HepG2 (cell line): ENCODE measurements around the gene LEMD2. TPM values are rescaled to one million over a fixed set of nuclear protein-coding genes. Genes with fewer than 3 reads are reported as not detected.

Experiments
- CCDC6 ChIP-seq: sonication (generic); formaldehyde crosslinking; IDR thresholded peaks from 2 replicates; pipeline ENCODE4 v1.8.1; 2022; ENCODE audit warnings: mild to moderate bottlenecking, missing genetic modification reagents, moderate library complexity
- CSRNP1 ChIP-seq: sonication (generic); formaldehyde crosslinking; IDR thresholded peaks from 2 replicates; pipeline ENCODE4 v1.8.1; 2023; ENCODE audit warnings: mild to moderate bottlenecking, missing genetic modification reagents
- CSRNP2 ChIP-seq: sonication (generic); formaldehyde crosslinking; conservative IDR thresholded peaks from 2 replicates; pipeline ENCODE4 v1.8.0; 2022; ENCODE audit warnings: low read depth, missing genetic modification reagents
- E2F1 ChIP-seq: sonication (generic); formaldehyde crosslinking; IDR thresholded peaks from 2 replicates; pipeline ENCODE4 v1.5.0; 2020; ENCODE audit warnings: missing genetic modification reagents
- EP300 ChIP-seq, 3 experiments: sonication (generic) in 1 of 3; formaldehyde crosslinking in 1 of 3; IDR thresholded peaks; 2 replicates each; pipeline versions ENCODE4 v1.5.1 to v1.6.1; 2011 to 2020; ENCODE audit warnings: low read depth in 2 of 3, low read length in 2 of 3, borderline replicate concordance in 1 of 3, improper control_type of control experiment in 1 of 3, mild to moderate bottlenecking in 1 of 3, missing genetic modification reagents in 1 of 3, moderate library complexity in 1 of 3
- GLI4 ChIP-seq: sonication (generic); formaldehyde crosslinking; IDR thresholded peaks from 2 replicates; pipeline ENCODE4 v1.5.1; 2020; ENCODE audit warnings: missing genetic modification reagents, mild to moderate bottlenecking, moderate library complexity, borderline replicate concordance
- HNRNPH1 ChIP-seq: fragments of 200-400 bp; formaldehyde crosslinking; optimal IDR thresholded peaks from 2 replicates; pipeline ENCODE3; 2017; ENCODE audit warnings: mild to moderate bottlenecking, low read depth, low read length
- IRX3 ChIP-seq: sonication (generic); formaldehyde crosslinking; IDR thresholded peaks from 2 replicates; pipeline ENCODE4 v1.8.1; 2023; ENCODE audit warnings: mild to moderate bottlenecking, low read depth, missing genetic modification reagents, borderline replicate concordance
- ISX ChIP-seq: sonication (generic); formaldehyde crosslinking; conservative IDR thresholded peaks from 2 replicates; pipeline ENCODE4 v1.5.0; 2020; ENCODE audit warnings: missing genetic modification reagents
- KDM1A ChIP-seq: IDR thresholded peaks from 2 replicates; pipeline ENCODE4 v1.6.1; 2016; ENCODE audit warnings: missing compliant biosample characterization
- NR2C2 ChIP-seq: sonication (generic); formaldehyde crosslinking; IDR thresholded peaks from 2 replicates; pipeline ENCODE4 v1.4.0; 2020; ENCODE audit warnings: missing genetic modification reagents, mild to moderate bottlenecking, moderate library complexity, borderline replicate concordance
- RAD51 ChIP-seq: fragments of 450-650 bp; IDR thresholded peaks from 2 replicates; pipeline ENCODE4 v1.6.1; 2016; ENCODE audit warnings: borderline replicate concordance
- REXO4 ChIP-seq: sonication (generic); formaldehyde crosslinking; IDR thresholded peaks from 2 replicates; pipeline ENCODE4 v1.8.0; 2022; ENCODE audit warnings: missing genetic modification reagents, mild to moderate bottlenecking, borderline replicate concordance
- RFXANK ChIP-seq: IDR thresholded peaks from 2 replicates; pipeline ENCODE4 v1.6.1; 2016
- RNF219 ChIP-seq: sonication (generic); formaldehyde crosslinking; IDR thresholded peaks from 2 replicates; pipeline ENCODE4 v1.5.0; 2020; ENCODE audit warnings: mild to moderate bottlenecking, missing genetic modification reagents
- SP1 ChIP-seq, 2 experiments: fragments of 450-650 bp in 1 of 2; sonication (generic) in 1 of 2; formaldehyde crosslinking in 1 of 2; IDR thresholded peaks; 2 replicates each; pipeline versions ENCODE4 v1.4.0 to v1.6.1; 2016 to 2020; ENCODE audit warnings: missing genetic modification reagents in 1 of 2
- TEF ChIP-seq: sonication (generic); formaldehyde crosslinking; IDR thresholded peaks from 2 replicates; pipeline ENCODE4 v1.5.0; 2020; ENCODE audit warnings: missing genetic modification reagents
- ZNF331 ChIP-seq: sonication (generic); formaldehyde crosslinking; IDR thresholded peaks from 2 replicates; pipeline ENCODE4 v1.4.0; 2020; ENCODE audit warnings: missing genetic modification reagents
- ZNF570 ChIP-seq: sonication (generic); formaldehyde crosslinking; IDR thresholded peaks from 2 replicates; pipeline ENCODE4 v1.4.0; 2020; ENCODE audit warnings: mild to moderate bottlenecking, missing genetic modification reagents, borderline replicate concordance
- ZNF580 ChIP-seq: IDR thresholded peaks from 2 replicates; pipeline ENCODE4 v1.6.1; 2016; ENCODE audit warnings: low read depth, borderline replicate concordance
- polyA plus RNA-seq, 8 experiments: library from polyadenylated mRNA; depleted of rRNA in 3 of 8; stranded (reverse) in 7 of 8; unstranded in 1 of 8; fragments of >200 nt; fragmentation: Illumina TruSeq in 4 of 8; extraction: Trizol in 4 of 8; gene quantifications; 2 replicates each; pipeline versions ENCODE4 v1.2.1 to v1.2.3, GENCODE V29; 2011 to 2016; ENCODE audit warnings: low read depth in 4 of 8, missing spikeins in 1 of 8, mixed read lengths in 1 of 8; ENCODE audit not compliant: insufficient read depth in 1 of 8
- total RNA-seq, 5 experiments: library from RNA; depleted of rRNA; stranded (reverse); fragments of >200 nt; fragmentation: Illumina TruSeq; extraction: Trizol; gene quantifications; 2 replicates each; pipeline ENCODE4 v1.2.3, GENCODE V29; 2016; ENCODE audit warnings: low read depth in 1 of 5

LEMD2 gene
- total and polyA plus RNA-seq, 2 of the 13 experiments (the other 11 are each of a cell fraction or from before 2014, with no cell fraction given), result 45.2 to 62.9 TPM

GRCh38 chr6:33744001-33744848 lies 44.7 kb downstream of the LEMD2 start (continued):
- TF ChIP-seq ZNF331 (peak; percentile 44; the same call in 1 of the 2 replicates), HNRNPH1 (no peak), TEF (CRISPR knock-in tag) (no peak), CSRNP2 (CRISPR knock-in tag) (no peak), REXO4 (no peak), IRX3 (CRISPR knock-in tag) (no peak), RFXANK (no peak), ZNF570 (no peak), ISX (CRISPR knock-in tag) (no peak), GLI4 (CRISPR knock-in tag) (no peak), RAD51 (no peak), SP1 (IDR thresholded peaks at IDR 0.05) (no peak), SP1 (CRISPR knock-in tag; IDR thresholded peaks at IDR 0.05) (no peak), E2F1 (no peak), RNF219 (no peak), ZNF580 (CRISPR knock-in tag) (peak; percentile 43; the same call in 1 of the 2 replicates), CSRNP1 (peak; percentile 34; the same call in 1 of the 2 replicates), KDM1A (CRISPR knock-in tag) (no peak), NR2C2 (CRISPR knock-in tag) (no peak), CCDC6 (no peak), EP300 (IDR thresholded peaks at IDR 0.05; ENCODE audit: low read depth in 2 of 2, low read length in 2 of 2) (0 out of 4 replicates have a peak, but pooled peaks of 1 of the 2 experiments have one; percentile 9), EP300 (CRISPR knock-in tag; IDR thresholded peaks at IDR 0.05; ENCODE audit: borderline replicate concordance) (0 out of 2 replicates have a peak, but pooled peaks have one; percentile 13)
